Choroid plexus epithelial cell (primary cell): ENCODE data around the gene GPR68.

Experiments
- DNase-seq: peaks from one replicate; pipeline ENCODE4 v3.0.0-alpha.2; 2010; ENCODE audit warnings: low read depth
- H3K4me3 ChIP-seq: 2 replicates; pipeline ENCODE4 v1.5.1; 2011; ENCODE audit warnings: low read depth, mild to moderate bottlenecking, control low read depth, low read length, moderate library complexity
- CTCF ChIP-seq: conservative IDR thresholded peaks from 2 replicates; pipeline ENCODE4 v1.5.1; 2011; ENCODE audit warnings: low read depth, mild to moderate bottlenecking, control low read depth, inconsistent platforms, low read length, moderate library complexity

GPR68 gene

GRCh38 chr14:91255026-91255695 is 10.7 kb upstream of the GPR68 start:
- no peak for TF ChIP-seq CTCF
- DNase-seq = no peak
- H3K4me3 ChIP-seq = no peak overlapping the region

- no peak for TF ChIP-seq CTCF
- H3K4me3 ChIP-seq = no peak overlapping the region
- DNase-seq = no peak
Observed at GRCh38 chr14:91254461-91254860, 10.0 kb upstream of the GPR68 start.

- no peak for DNase-seq
- TF ChIP-seq CTCF = no peak
- H3K4me3 ChIP-seq = peak overlapping the region; percentile 36
Observed at GRCh38 chr14:91253795-91254323, 9.4 kb upstream of the GPR68 start.

GRCh38 chr14:91252871-91253794 is 8.6 kb upstream of the GPR68 start:
- no peak for TF ChIP-seq CTCF
- H3K4me3 ChIP-seq = peak overlapping the region; percentile 36
- DNase-seq = no peak

GRCh38 chr14:91250912-91251311 is 6.4 kb upstream of the GPR68 start:
- DNase-seq = no peak
- H3K4me3 ChIP-seq = no peak overlapping the region
- no peak for TF ChIP-seq CTCF

- TF ChIP-seq CTCF = no peak
Observed at GRCh38 chr14:91249841-91250616, 5.5 kb upstream of the GPR68 start.

More at GRCh38 chr14:91249841-91250616, 5.5 kb upstream of the GPR68 start:
- peak; percentile 32 for DNase-seq
- no peak overlapping the region for H3K4me3 ChIP-seq
